ENCODE measurements around the gene ADISSP.

Gene ADISSP

GRCh38 chr20:3781153-3781910 is 13.8 kb upstream of the ADISSP start, which contains the start of gene SPEF1:
Gene SPEF1 (minus strand): TSS chr20:3781448. CDS start chr20:3781287, 161 bp downstream.
- peak; percentile 73 for DNase-seq (ENCODE audit: low spot score)

- no peak for DNase-seq (ENCODE audit: low spot score)
Observed at GRCh38 chr20:3778976-3779375, 11.4 kb upstream of the ADISSP start.

DNA sequence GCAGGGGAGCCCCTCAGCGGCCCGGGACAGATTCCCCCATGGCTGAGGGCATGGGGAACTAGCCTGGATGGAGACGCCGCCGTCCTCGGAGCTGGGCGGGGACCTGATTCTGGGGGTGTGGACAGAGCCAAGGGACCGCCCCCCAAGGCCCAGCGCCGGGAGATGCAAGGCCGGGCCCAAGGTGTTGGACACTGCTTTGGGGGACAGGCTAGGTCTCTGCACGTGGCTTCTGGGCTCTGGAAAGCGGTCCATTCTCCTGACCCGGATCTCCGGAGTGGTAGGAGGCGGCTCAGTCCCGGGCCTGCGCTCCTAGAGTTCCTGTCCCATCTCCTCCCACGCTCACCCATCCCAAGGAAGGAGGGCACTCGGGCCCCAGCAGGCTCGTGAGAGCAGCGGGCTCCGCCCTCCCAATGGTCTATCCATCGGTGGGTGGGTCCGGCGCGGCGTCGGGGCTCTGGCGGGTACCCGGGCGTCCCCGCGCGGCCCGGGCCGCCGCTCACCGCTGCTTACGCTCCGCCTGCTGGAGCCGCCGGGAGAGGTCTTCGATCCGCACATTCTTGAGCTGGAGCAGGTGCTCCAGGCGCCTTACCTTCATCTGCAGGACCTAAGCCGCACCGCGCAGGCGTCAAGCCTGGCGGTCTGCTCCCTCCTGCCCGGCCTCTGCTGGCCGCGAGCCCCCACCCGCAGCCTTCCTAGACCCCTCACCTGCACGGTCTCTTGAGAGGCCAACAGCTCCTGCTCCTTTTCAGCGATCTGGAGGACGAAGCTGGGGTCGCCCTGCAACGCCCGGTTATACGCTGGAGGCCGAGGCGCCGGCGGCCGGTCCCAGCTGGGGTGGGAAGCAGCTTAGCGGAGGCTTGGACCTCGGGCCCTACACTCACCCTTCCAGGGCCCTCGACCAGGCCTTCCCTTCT is 10.4 kb upstream of the ADISSP start:
- peak; percentile 28 for DNase-seq (ENCODE audit: low spot score)

DNA sequence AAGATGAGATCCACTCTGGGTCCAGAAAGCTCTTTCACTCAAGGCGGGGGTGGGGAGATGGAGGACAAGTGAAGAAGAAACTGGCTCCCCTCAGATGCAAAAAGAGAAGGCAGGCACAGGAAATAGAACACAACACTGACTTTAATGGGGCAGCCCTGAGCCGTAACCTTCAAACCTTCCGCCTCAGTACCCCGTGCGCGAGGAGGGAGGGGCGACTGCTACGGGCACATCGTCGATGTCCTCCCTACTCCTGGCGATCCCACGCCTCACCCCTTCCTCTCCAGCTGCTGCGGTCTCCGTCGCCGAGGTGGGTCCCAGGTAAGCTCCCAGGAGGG is 9.8 kb upstream of the ADISSP start:
- no peak for DNase-seq (ENCODE audit: low spot score)

- no peak for DNase-seq (ENCODE audit: low spot score)
Observed at GRCh38 chr20:3775457-3776108, 8.0 kb upstream of the ADISSP start.

DNA sequence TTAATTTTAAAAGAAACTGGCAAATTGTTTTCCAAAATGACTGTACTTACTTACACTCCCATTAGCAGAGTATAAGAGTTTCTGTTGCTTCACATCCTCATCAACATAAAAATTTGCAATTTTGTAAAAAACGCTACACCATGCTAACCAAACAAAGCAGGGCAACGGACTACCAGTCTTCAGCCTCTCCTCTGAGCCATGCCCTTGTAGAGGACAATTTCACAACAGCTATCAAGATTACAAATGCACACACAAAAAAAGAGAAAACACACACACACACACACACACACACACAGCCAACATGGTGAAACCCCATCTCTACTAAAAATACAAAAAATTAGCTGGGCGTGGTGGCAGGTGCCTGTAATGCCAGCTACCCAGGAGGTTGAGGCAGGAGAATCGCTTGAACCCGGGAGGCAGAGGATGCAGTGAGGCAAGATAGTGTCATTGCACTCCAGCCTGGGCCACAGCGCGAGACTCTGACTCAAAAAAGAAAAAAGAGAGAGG is 4.1 kb upstream of the ADISSP start:
- no peak for DNase-seq (ENCODE audit: low spot score)

DNA sequence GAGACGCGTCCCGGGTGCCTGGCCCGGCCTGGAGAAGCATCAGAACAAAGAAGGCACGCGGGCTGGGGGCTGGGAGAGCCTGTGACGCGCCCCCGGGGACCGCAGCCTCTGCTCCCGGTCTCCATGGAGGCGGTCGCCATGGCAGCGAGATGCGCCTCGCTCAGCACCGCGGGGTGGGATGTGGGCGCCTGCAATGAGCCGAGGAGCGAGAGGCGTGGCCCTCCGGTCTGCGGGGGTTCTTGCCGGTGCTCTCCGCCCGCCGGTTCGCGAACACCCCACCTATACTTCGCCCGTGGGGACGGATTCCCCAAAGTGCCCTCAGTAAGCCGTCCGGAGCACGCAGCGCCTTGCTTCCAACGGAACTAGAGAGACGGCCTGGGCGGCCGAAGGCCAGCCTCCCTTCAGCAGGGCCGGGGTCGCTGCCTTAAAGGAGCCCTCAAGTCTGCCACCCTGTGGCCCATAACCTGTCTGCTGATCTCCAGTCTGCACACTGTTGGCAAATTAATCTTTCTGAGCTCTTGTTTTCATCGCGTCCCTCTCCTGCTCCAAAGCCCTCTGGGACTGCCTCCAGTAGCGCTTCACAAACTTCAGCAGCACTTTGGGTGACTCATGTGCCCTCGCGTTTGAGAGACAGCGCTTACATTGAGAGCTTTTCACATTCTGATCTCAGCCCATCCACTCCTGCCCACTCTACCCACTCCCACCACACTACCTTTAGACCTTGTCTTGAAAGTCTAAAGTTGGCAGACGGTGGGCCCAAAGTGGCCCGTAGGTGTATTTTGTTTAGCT is 983 bp upstream of the ADISSP start:
- peak; percentile 80 for DNase-seq (ENCODE audit: low spot score)

DNA sequence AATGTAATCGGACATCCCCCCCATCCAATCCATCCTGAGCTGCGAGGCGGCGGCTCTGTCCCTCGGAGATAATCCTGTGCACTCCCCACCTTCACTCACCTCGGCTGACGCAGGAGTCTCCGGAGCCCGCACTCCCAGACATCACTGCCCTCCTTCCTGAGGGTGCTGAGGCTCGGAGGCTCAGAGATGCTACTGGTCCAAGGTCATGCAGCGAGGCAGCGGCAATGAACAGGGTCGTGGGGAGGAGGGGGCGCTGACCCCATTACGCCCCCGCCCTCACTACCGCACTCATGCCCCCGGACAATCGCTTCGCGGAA is 485 bp downstream of the ADISSP start:
- DNase-seq (ENCODE audit: low spot score) = no peak

DNA sequence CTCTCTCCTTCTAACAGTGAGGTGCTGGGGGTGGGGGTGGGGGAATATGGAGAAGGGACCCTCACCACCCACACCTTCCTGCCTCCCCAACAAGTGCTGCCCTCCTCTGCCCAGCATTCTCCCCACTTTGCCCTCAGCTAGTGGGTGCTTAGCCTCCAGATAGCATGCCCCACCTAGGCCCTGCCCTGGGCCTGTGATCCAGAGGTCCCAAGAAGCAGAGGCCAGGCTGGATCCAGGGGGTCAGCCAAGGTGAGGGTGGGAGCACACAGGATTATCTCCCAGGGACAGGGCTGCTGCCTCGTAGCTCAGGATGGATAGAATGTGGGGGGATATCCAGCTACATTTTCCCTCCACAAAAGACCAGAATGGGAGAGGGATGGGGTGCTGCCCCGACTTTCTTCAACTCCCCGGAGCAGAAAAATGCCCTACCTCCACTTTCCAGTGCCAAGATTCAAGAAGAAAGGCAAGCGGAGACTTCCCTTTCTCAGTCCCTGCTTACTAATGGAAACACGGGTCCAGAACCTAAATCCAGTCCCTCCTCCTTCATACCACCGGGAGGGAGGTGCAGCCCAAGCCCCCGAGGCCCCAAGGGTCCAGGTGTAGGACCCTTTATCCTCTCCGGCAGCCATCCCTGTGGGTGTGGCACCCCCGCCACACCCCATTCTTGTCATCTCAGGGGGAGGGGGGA is 987 bp downstream of the ADISSP start:
- no peak for DNase-seq (ENCODE audit: low spot score)

DNA sequence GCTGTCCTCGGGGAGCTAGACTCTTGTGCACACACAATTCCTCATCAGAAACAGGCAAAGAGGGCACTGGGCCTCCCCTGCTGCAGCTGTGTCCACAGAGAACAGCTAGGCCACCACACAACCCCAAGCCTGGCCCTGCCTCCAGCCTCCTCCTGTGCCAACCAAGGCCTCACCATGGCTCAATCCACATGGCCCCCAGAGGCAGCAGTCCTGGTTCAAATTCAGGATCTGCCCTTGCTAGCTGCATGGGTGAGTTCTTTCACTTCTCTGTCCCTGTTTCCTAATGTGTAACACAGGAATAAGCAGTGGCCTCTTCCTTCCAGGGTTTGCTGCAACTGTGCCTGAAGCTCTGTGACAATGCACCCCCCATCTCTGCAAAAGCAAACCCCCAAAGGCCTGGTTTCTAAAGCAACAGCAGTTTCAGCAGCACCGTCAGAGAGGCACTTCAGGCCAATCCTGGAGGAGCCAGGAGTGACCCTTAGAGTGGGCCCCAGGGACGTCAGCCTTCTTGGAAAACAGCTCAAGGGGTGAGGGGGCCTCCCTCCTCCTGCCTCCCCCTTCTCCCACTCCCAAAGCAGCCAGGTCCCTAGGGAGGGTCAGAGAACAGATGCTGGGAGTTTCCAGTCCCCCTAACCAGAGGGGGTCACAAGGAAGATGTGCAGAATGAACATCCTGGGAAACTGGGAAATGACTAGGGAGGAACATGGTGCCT is 2.2 kb downstream of the ADISSP start:
- no peak for DNase-seq (ENCODE audit: low spot score)

DNA sequence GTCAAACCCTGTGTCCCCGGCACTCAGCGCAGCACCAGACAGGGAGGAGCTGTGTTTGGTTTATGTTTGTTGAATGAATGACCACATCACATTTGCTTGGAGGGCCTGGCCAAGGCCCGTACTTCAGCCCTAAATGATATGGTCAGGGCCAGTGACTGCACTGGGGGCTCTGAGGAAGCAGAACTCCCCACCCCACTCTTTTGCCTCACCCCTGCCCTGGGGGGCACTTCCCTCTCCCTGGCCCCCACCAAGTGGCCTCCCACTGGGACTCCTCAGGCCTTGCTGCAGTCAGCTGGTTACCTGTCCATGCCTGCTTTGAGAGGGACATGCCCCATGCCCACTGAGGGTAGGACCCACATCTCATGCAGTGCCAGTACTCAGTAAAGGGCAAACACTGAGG is 2.9 kb downstream of the ADISSP start:
- DNase-seq (ENCODE audit: low spot score) = no peak

DNA sequence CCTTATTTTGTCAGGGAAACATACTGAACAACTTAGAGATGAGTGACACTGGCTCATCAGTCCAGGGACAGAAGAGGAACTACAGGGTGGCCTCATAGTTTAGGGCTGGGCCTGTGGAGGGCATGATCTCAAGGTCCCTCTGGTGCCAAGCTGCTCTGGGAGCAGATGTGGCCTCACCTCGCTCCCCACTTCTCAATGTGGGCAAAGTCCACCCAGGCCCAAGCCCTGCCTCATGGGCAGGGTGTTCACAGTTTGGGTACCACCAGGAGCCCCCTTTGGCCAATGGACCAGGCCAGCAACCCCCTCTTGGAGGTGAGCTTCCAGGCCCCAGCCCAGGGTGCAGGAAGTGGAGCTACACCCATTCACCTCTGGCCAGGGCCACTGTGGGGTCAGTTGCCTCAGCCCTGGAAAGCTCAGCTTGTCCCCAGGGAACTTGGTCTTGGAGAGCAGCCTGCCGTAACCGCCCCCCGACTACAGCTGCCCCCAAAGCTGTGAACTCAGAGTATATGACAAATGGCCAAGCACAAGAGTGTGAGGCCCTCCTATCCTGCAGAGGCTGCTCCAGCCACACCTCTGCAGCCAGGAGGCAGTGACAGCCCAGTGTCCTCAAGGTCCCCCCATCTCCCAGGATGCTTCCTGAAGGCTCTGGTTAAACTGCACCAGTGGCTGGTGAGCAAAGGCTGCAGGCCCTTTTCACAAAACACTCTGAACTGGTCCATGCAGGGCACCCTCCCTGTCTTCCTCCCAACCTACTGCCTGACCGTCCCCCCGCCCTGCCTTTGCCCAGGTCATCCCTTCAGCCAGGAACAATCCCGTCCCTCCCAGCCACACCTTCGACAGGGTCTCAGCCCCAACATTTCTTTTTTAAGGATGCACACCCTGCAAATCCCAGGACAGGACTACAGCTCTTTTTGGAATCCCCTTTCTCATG is 3.6 kb downstream of the ADISSP start:
- no peak for DNase-seq (ENCODE audit: low spot score)

DNA sequence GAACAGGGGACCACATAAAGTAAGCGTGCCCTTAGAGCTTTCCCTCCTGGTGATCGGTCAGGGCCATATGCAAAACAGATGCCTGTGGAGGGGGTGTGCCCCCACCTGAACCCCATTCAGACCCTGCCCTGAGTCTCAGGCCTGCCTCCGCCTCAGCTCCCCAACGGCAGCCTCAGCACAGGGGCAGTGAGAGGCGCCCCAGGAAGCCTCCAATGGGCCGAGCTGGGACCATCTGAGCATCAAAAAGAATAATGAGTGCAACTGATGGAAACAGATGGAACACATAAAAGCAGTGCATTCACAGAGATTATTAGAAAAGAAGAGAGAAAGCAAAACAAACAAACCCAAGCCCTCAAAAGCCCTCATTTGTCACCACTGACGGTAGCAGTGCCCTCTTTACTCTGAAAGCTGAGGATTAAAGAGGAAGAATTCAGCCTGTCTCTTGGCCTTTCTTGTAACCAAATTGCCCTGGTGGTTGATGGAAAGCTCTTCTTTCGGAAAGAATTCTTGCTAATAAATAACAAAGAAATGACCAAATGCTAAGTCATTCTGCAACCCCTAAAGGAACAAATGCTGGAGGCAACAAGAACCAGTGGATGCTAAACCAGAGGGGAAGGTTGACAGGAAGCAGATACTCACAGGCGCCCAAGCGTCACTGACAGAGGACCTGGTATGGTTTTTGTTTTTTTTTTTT is 6.8 kb downstream of the ADISSP start:
- no peak for DNase-seq (ENCODE audit: low spot score)

GRCh38 chr20:3759884-3760283 is 7.7 kb downstream of the ADISSP start:
- DNase-seq (ENCODE audit: low spot score) = no peak

- no peak for DNase-seq (ENCODE audit: low spot score)
Observed at GRCh38 chr20:3759316-3759823, 8.2 kb downstream of the ADISSP start.

GRCh38 chr20:3758566-3758965 is 9.0 kb downstream of the ADISSP start:
- no peak for DNase-seq (ENCODE audit: low spot score)

DNA sequence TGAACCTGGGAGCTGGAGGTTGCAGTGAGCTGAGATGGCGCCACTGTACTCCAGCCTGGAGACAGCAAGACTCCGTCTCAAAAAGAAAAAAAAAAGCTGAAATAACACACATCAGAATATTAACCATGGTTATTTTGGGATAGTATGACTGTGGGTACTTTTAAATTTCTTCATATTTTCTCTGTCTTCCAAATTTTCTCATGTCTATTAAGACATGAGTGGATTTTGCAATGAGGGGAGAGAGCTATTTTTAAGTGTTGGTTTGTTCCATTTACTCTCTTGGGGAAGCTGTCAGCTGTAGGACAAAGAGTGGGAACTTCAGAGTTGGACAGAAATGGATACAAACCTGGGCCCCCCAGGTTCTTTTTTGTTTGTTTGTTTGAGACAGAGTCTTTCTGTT is 10.3 kb downstream of the ADISSP start:
- no peak for DNase-seq (ENCODE audit: low spot score)

GRCh38 chr20:3755814-3756480 is 11.6 kb downstream of the ADISSP start:
- DNase-seq (ENCODE audit: low spot score) = no peak

Measured in CD4-positive, alpha-beta T cell treated with Interleukin-2 at 100 ng/mL for 4 hours (primary cell).